H1 (cell line): ENCODE measurements around the gene TACSTD2.

ENCODE experiments used
- CHD2 ChIP-seq: IDR thresholded peaks from 2 replicates; pipeline ENCODE4 v1.6.1; 2012; ENCODE audit warnings: low read length, improper control_type of control experiment
- EP300 ChIP-seq, 2 experiments: IDR thresholded peaks; 1 replicate in 1 of 2; 2 replicates in 1 of 2; pipeline ENCODE4 v1.6.1; 2011 to 2012; ENCODE audit warnings: low read depth in 2 of 2, low read length in 2 of 2, mild to moderate bottlenecking in 2 of 2, borderline replicate concordance in 1 of 2, inconsistent platforms in 1 of 2, moderate library complexity in 1 of 2
- HDAC6 ChIP-seq: IDR thresholded peaks from one replicate; pipeline ENCODE4 v1.7.1; 2012; ENCODE audit warnings: low read depth, mild to moderate bottlenecking, inconsistent platforms, low read length, moderate library complexity
- POLR2A ChIP-seq, 2 experiments: IDR thresholded peaks; 1 replicate in 1 of 2; 2 replicates in 1 of 2; pipeline ENCODE4 v1.6.1; 2011; ENCODE audit warnings: low read depth in 2 of 2, low read length in 2 of 2, mild to moderate bottlenecking in 2 of 2; ENCODE audit errors: control extremely low read depth in 1 of 2
- POLR2AphosphoS5 ChIP-seq: IDR thresholded peaks from 2 replicates; pipeline ENCODE4 v1.6.1; 2011; ENCODE audit warnings: low read depth, low read length
- POU5F1 ChIP-seq: IDR thresholded peaks from 2 replicates; pipeline ENCODE4 v1.6.1; 2011; ENCODE audit warnings: low read depth, mild to moderate bottlenecking, low read length, moderate library complexity
- RAD21 ChIP-seq, 2 experiments: IDR thresholded peaks in 1 of 2; conservative IDR thresholded peaks in 1 of 2; 2 replicates each; pipeline ENCODE4 v1.6.1; 2011; ENCODE audit warnings: low read depth in 2 of 2, low read length in 2 of 2, improper control_type of control experiment in 1 of 2, inconsistent platforms in 1 of 2, mild to moderate bottlenecking in 1 of 2, moderate library complexity in 1 of 2
- RBBP5 ChIP-seq: IDR thresholded peaks from 2 replicates; pipeline ENCODE4 v1.7.1; 2012; ENCODE audit warnings: low read depth, mild to moderate bottlenecking, inconsistent platforms, low read length, moderate library complexity, borderline replicate concordance
- SP2 ChIP-seq: IDR thresholded peaks from 2 replicates; pipeline ENCODE4 v1.6.1; 2012; ENCODE audit warnings: mild to moderate bottlenecking, low read length, inconsistent platforms
- SRF ChIP-seq: IDR thresholded peaks from 2 replicates; pipeline ENCODE4 v1.6.1; 2011; ENCODE audit warnings: mild to moderate bottlenecking, low read depth, low read length, moderate library complexity
- TAF1 ChIP-seq: IDR thresholded peaks from 2 replicates; pipeline ENCODE4 v1.6.1; 2011; ENCODE audit warnings: mild to moderate bottlenecking, low read depth, low read length
- TCF12 ChIP-seq: IDR thresholded peaks from 2 replicates; pipeline ENCODE4 v1.6.1; 2011; ENCODE audit warnings: low read depth, mild to moderate bottlenecking, low read length
- TF ChIP-seq, protein P1 (sequence below), 3 experiments: IDR thresholded peaks; 1 replicate in 2 of 3; 2 replicates in 1 of 3; pipeline versions ENCODE4 v1.5.1 to v1.6.1; 2011; ENCODE audit warnings: low read length in 3 of 3, mild to moderate bottlenecking in 3 of 3, inconsistent platforms in 2 of 3, low read depth in 1 of 3, moderate library complexity in 1 of 3; ENCODE audit not compliant: insufficient read depth in 1 of 3; ENCODE audit errors: control extremely low read depth in 1 of 3
- TF ChIP-seq, protein P2 (sequence below): IDR thresholded peaks from 2 replicates; pipeline ENCODE4 v1.6.1; 2012; ENCODE audit warnings: inconsistent platforms

DNA sequence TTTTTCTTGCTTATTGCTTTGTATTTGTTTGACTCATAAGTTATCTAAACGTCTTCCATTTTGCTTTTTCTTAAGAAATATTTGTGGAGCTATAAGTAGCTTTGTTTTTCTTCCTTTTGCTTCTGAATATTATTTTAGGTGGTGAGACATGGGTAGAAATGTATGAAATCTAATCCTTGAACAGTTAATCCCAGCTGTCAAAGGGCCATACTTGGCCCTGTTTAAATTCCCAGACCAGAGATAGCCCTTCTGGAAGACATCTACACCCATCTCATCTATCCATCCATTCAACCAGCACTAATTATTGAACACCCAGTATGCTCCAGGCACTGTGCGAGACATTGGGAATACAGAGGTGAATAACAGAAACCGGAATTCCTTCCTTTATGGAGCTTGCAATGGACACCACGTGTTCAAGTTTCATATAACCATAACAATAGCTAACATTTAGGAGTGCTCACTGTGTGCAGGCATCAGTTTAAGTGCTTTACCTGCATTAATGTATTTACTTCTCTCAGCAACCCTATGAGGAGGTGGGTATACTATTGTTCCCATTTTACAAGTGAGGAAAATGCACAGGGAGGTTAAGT, 8.7 kb downstream of the TACSTD2 start:
- no peak for TF ChIP-seq POLR2AphosphoS5
- no peak for TF ChIP-seq TAF1
- TF ChIP-seq SP2, result no peak
- TF ChIP-seq, protein P1, sequence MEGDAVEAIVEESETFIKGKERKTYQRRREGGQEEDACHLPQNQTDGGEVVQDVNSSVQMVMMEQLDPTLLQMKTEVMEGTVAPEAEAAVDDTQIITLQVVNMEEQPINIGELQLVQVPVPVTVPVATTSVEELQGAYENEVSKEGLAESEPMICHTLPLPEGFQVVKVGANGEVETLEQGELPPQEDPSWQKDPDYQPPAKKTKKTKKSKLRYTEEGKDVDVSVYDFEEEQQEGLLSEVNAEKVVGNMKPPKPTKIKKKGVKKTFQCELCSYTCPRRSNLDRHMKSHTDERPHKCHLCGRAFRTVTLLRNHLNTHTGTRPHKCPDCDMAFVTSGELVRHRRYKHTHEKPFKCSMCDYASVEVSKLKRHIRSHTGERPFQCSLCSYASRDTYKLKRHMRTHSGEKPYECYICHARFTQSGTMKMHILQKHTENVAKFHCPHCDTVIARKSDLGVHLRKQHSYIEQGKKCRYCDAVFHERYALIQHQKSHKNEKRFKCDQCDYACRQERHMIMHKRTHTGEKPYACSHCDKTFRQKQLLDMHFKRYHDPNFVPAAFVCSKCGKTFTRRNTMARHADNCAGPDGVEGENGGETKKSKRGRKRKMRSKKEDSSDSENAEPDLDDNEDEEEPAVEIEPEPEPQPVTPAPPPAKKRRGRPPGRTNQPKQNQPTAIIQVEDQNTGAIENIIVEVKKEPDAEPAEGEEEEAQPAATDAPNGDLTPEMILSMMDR (IDR thresholded peaks at IDR 0.05; ENCODE audit: control extremely low read depth in 1 of 3, insufficient read depth in 1 of 3, low read depth in 1 of 3, low read length in 3 of 3), result no peak
- TF ChIP-seq, protein P2, sequence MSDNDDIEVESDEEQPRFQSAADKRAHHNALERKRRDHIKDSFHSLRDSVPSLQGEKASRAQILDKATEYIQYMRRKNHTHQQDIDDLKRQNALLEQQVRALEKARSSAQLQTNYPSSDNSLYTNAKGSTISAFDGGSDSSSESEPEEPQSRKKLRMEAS, result no peak
- TF ChIP-seq HDAC6, result no peak
- no peak for TF ChIP-seq EP300 (IDR thresholded peaks at IDR 0.05; ENCODE audit: borderline replicate concordance in 1 of 2, low read depth in 2 of 2, low read length in 2 of 2)
- TF ChIP-seq RAD21 (IDR thresholded peaks at IDR 0.05 in 1 of 2, conservative IDR thresholded peaks at IDR 0.05 in 1 of 2; ENCODE audit: low read depth in 2 of 2, low read length in 2 of 2), result no peak
- no peak for TF ChIP-seq RBBP5
- no peak for TF ChIP-seq POLR2A (IDR thresholded peaks at IDR 0.05; ENCODE audit: control extremely low read depth in 1 of 2, low read depth in 2 of 2, low read length in 2 of 2)
- TF ChIP-seq SRF, result no peak
- no peak for TF ChIP-seq CHD2
- no peak for TF ChIP-seq POU5F1
- TF ChIP-seq TCF12, result no peak
